ENCODE measurements around the gene LEPROT.

LEPROT gene

DNA sequence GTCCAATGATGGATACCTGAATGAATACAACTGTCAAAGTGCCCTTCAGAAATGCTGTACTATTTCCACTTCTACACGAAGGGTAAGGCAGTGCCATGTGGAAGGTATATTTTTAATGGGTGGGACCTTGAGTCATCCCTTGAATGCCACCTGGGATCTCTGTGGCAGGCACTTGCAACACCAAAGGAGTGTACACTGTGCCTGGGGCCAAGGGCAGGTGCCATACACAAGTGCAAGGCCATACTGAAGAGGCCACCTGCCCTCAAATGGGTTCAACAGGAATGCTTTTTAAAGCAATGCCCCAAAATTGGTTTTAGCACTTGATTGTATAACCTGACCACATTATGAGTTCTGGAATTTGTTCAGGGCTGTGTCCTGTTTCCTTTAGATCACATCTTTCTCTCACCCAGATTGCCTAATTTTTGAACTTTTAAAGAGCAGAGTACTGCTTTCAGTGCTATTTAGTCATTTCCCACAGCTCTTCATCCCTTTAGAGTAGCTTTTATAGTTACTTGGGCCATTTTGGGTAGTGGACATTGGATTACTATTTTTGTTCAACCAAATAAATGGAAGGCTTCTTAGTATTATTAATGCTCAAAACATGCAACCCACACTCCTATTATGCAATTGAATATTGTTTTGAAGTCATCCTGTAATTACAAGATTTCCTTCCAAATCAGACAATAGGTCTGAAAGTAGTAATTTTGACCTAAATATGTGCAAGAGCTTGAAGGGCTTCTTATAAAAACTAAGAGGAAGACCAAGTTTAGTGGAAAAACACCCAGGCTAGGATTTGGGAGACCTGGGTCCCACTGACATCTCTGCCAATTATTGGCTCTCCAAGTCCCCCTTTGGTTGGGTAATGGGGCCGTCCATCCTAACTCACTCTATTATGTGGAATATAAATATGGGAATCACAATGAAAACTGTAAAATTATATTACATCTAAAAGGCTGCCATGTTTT lies 57.2 kb downstream of the LEPROT start:
- H3K4me1 ChIP-seq (ENCODE audit: insufficient read depth, low read length), result no peaks in the 10 kb centered on the region
- H4K20me1 ChIP-seq (ENCODE audit: insufficient read depth, low read length), result no peaks in the 10 kb centered on the region
- no peaks in the 10 kb centered on the region for H3K27me3 ChIP-seq (ENCODE audit: insufficient read depth, low read length, poor library complexity)
- no peak overlapping the region for H3K27ac ChIP-seq (ENCODE audit: low read length)
- DNase-seq, result no peak
- TF ChIP-seq EZH2 (IDR thresholded peaks at IDR 0.05; ENCODE audit: borderline replicate concordance, low read depth, low read length, severe bottlenecking), result no peak
- TF ChIP-seq, protein P1, sequence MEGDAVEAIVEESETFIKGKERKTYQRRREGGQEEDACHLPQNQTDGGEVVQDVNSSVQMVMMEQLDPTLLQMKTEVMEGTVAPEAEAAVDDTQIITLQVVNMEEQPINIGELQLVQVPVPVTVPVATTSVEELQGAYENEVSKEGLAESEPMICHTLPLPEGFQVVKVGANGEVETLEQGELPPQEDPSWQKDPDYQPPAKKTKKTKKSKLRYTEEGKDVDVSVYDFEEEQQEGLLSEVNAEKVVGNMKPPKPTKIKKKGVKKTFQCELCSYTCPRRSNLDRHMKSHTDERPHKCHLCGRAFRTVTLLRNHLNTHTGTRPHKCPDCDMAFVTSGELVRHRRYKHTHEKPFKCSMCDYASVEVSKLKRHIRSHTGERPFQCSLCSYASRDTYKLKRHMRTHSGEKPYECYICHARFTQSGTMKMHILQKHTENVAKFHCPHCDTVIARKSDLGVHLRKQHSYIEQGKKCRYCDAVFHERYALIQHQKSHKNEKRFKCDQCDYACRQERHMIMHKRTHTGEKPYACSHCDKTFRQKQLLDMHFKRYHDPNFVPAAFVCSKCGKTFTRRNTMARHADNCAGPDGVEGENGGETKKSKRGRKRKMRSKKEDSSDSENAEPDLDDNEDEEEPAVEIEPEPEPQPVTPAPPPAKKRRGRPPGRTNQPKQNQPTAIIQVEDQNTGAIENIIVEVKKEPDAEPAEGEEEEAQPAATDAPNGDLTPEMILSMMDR (IDR thresholded peaks at IDR 0.05; ENCODE audit: borderline replicate concordance, extremely low read depth, low read length, poor library complexity, severe bottlenecking), result no peak
- H3K4me2 ChIP-seq (ENCODE audit: insufficient read depth, low read length), result no peak overlapping the region
- no peaks in the 10 kb centered on the region for H3K36me3 ChIP-seq (ENCODE audit: insufficient read depth, low read length)
- no peaks in the 10 kb centered on the region for H3K79me2 ChIP-seq (ENCODE audit: insufficient read depth, low read length)
- no peak overlapping the region for H3K9ac ChIP-seq (ENCODE audit: low read depth, low read length)
- H3K4me3 ChIP-seq (ENCODE audit: low read depth in 1 of 2, low read length in 2 of 2), result no peak overlapping the region
- no peak overlapping the region for H2AFZ ChIP-seq (ENCODE audit: low read depth, low read length)
- H3K9me3 ChIP-seq (ENCODE audit: insufficient read depth, low read length, severe bottlenecking), result no peaks in the 10 kb centered on the region
- no peak for ATAC-seq (ENCODE audit: insufficient read depth, low read depth)

DNA sequence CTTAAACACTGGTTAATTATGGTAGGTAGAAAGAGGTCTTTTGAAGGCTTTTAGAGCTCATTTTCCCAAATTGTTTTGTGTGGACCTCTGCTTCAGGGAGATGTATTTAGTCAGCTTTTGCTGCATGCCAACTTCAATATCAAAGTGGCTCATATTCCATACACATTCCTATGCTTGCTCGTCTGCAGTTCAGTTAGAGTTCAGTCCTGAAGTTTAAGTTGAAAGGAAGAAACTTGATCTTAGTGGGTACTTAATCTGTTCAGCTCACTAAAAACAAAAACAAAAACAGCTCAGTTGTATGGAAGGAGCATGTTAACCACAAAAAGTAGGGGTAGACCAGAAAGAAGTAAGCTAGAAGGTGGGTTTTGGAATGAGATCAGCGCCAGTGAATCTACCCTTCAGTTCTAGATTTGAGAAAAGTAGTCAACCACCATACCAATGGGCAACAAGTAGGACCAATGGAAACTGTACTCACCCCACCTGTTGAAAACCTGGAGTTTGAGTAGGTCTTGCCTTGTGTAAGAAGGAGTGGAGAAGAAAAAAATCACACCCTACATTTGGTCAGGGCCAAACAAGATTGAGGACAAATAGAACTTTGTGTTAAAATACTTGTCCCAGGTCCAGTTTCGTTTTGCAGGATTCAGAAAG lies 58.0 kb downstream of the LEPROT start:
- H2AFZ ChIP-seq (ENCODE audit: low read depth, low read length), result no peak overlapping the region
- no peak overlapping the region for H3K4me2 ChIP-seq (ENCODE audit: insufficient read depth, low read length)
- no peaks in the 10 kb centered on the region for H3K79me2 ChIP-seq (ENCODE audit: insufficient read depth, low read length)
- H3K36me3 ChIP-seq (ENCODE audit: insufficient read depth, low read length), result no peaks in the 10 kb centered on the region
- DNase-seq (no peak), ATAC-seq (ENCODE audit: insufficient read depth, low read depth) (no peak)
- no peak overlapping the region for H3K27ac ChIP-seq (ENCODE audit: low read length)
- H3K4me3 ChIP-seq (ENCODE audit: low read depth in 1 of 2, low read length in 2 of 2), result no peak overlapping the region
- H3K9me3 ChIP-seq (ENCODE audit: insufficient read depth, low read length, severe bottlenecking), result no peaks in the 10 kb centered on the region
- H3K27me3 ChIP-seq (ENCODE audit: insufficient read depth, low read length, poor library complexity), result no peaks in the 10 kb centered on the region
- H4K20me1 ChIP-seq (ENCODE audit: insufficient read depth, low read length), result no peaks in the 10 kb centered on the region
- TF ChIP-seq, protein P1 (IDR thresholded peaks at IDR 0.05; ENCODE audit: borderline replicate concordance, extremely low read depth, low read length, poor library complexity, severe bottlenecking), result no peak
- no peak for TF ChIP-seq EZH2 (IDR thresholded peaks at IDR 0.05; ENCODE audit: borderline replicate concordance, low read depth, low read length, severe bottlenecking)
- H3K4me1 ChIP-seq (ENCODE audit: insufficient read depth, low read length), result no peaks in the 10 kb centered on the region
- no peak overlapping the region for H3K9ac ChIP-seq (ENCODE audit: low read depth, low read length)

DNA sequence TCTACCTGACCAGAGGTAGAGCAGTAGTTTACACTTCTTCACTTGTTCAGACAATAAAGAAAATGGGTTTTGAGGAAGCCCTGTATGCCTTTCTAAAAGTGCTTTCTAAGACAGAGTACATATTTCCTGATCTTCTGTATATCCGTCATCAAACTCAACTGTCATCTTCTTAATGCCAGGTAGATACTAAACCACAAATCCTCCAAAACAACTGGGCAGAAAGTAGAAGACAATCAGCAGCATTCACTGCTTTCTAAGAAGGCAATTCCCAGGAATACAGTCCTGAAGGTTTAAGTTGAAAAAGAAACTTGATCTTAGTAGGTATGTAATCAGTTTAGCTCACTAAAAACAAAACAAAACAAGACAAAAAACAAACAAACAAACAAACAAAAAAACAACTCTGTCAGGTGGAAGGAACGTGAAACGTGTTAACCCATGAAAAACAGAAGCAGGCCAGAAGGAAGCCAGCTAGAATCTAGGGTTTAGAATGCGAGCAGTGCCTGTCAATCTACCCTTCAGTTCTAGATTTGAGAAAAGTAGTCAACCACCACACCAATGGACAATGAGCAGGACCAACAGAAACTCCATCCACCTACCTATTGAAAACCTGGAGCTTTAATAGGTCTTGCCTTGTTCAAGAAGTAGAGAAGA lies 59.2 kb downstream of the LEPROT start:
- no peaks in the 10 kb centered on the region for H3K36me3 ChIP-seq (ENCODE audit: insufficient read depth, low read length)
- TF ChIP-seq EZH2 (IDR thresholded peaks at IDR 0.05; ENCODE audit: borderline replicate concordance, low read depth, low read length, severe bottlenecking), result no peak
- TF ChIP-seq, protein P1 (IDR thresholded peaks at IDR 0.05; ENCODE audit: borderline replicate concordance, extremely low read depth, low read length, poor library complexity, severe bottlenecking), result no peak
- H3K27ac ChIP-seq (ENCODE audit: low read length), result no peak overlapping the region
- H3K27me3 ChIP-seq (ENCODE audit: insufficient read depth, low read length, poor library complexity), result no peaks in the 10 kb centered on the region
- H3K4me2 ChIP-seq (ENCODE audit: insufficient read depth, low read length), result no peak overlapping the region
- no peak for ATAC-seq (ENCODE audit: insufficient read depth, low read depth)
- no peak for DNase-seq
- no peak overlapping the region for H2AFZ ChIP-seq (ENCODE audit: low read depth, low read length)
- no peaks in the 10 kb centered on the region for H4K20me1 ChIP-seq (ENCODE audit: insufficient read depth, low read length)
- no peak overlapping the region for H3K9ac ChIP-seq (ENCODE audit: low read depth, low read length)
- H3K4me1 ChIP-seq (ENCODE audit: insufficient read depth, low read length), result no peaks in the 10 kb centered on the region
- H3K4me3 ChIP-seq (ENCODE audit: low read depth in 1 of 2, low read length in 2 of 2), result no peak overlapping the region
- no peaks in the 10 kb centered on the region for H3K9me3 ChIP-seq (ENCODE audit: insufficient read depth, low read length, severe bottlenecking)
- H3K79me2 ChIP-seq (ENCODE audit: insufficient read depth, low read length), result no peaks in the 10 kb centered on the region

Data from DND-41 (cell line).